Activated naive CD4-positive, alpha-beta T cell treated with Interleukin-2 at 50 U/mL for 16 hours (primary cell): ENCODE measurements around the gene KCNJ1.

Experiments
- DNase-seq: peaks from one replicate; pipeline ENCODE4 v3.0.0-alpha.2; 2020

KCNJ1 gene

DNA sequence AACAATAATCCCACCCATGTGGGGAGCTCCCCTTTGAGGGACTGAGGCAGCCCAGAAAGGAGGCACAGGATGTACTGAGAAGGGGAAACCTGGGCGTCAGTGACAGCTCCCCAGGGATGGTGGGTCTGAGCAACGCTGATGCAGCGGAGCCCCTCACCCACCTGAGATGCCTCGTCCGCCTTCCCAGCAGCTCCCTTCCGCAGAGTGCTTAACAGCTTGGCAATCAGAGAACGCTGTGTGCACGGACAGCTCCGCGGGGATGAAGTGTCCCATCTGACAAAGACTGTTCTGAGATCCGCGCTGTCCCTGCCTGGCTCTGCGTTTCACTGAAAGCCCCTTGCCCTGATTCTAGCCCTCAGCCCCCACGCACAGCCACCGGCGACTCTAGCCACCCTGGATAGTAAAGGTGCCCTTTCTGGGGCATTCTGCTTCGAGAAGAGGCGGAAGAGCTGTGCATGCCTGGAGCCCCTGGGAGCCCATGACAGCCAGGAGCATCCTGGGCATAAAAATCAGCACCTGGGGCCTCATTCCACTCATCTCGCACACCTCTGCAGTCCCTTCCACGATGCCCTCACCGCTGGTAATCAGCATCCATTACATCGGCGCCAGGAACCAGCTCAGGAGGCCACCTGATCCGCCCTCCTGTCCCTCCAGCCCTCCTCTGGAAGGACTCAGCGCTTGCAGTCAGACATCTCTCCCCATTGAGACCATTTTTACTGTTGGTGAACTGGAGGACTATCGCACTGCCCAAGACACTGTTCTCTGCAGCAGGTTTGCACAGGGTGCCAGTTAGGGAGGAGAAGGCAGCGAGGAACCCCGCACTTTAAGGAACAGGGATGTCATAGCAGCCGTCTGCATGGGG is 34.8 kb upstream of the KCNJ1 start:
- DNase-seq: no peak

DNA sequence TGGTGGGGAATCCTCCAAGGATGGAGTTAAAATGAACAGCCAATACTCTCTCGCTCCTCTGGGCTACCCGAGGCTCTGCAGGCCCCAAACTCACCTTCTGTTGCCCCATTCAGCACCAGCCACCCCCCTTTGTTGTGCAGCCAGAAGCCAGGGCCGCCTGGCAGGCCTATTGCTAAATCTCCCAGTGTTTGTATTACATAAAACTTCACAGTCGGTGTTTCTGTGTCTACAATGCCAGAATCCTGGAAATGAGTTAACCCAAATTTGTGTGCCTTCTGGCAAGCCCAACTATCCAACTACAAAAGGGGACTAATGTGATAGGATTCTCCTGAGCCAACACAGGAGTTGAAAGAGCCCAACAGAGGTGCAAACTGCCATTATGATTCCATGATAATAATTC is 33.4 kb upstream of the KCNJ1 start:
- no peak for DNase-seq

DNA sequence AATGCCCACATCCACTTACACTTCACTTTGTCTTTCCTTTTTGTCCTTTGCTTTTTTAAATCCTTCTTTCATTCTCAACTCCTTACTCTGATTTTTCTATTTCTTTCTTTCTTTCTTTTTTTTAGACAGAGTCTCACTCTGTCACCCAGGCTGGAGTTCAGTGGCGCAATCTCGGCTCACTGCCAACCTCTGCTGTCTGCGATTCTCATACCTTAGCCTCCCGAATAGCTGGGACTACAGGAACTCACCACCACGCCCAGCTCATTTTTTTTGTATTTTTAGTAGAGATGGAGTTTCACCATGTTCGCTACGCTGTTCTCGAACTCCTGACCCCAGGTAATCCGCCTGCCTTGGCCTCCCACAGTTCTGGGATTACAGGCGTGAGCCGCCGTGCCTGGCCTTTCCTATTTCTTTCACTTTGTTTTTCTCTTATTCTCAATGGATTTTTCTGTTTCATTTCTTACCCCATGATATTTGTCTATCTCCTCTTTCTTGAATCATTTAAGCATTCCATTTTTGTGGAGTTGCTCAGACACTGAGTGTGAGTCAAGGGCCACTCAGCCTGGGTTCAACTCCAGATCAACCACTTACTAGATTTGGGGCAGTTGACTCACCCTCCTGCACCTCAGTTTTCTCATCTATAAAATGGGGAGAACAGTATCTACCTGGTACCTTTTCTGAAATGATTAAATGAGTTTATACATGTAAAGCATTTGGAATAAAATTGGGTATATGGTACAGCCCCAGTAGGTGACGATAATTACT is 31.7 kb upstream of the KCNJ1 start:
- DNase-seq: no peak

- no peak for DNase-seq
Measured at GRCh38 chr11:128897826-128898225, 30.7 kb upstream of the KCNJ1 start.

DNA sequence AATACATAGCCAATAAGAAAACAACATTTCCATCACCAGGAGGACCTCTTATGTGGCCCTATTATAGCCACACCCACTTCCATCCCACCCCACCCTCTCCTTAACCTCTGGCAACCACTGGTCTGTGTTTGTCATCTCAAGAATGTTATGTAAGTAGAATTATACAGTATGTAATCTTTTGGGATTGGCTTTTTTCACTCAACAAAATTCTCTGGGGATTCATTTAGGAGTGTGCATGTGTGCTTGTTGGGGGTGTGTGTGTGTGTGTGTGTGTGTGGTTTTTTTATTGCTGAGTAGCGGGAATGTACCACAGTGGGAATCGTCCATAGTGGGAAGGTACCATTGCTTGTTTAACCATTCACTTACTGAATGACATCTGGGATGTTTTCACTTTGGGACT is 29.3 kb upstream of the KCNJ1 start:
- DNase-seq: no peak

- no peak for DNase-seq
Measured at GRCh38 chr11:128895526-128895925, 28.4 kb upstream of the KCNJ1 start.

- DNase-seq: no peak
Measured at GRCh38 chr11:128894685-128895084, 27.6 kb upstream of the KCNJ1 start.

DNA sequence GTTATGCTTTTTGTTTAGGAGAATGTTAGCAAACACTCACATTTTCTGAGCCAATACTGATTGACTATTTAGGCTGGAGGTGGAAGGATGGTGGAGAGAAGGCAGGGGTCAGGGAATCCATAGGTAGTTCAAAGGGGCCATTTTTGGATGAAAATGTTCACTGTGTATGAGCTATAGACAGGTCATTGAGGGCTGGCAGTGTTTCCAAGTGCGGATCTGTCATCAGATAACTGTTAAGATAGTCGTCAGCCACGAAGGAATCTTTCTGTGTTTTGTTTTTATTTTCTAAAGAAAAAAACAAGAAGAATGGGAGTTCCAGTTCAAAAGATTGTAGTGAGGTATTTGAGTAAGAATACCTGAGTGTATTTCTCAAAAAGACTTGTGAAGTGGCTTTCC is 27.2 kb upstream of the KCNJ1 start:
- DNase-seq: no peak

DNA sequence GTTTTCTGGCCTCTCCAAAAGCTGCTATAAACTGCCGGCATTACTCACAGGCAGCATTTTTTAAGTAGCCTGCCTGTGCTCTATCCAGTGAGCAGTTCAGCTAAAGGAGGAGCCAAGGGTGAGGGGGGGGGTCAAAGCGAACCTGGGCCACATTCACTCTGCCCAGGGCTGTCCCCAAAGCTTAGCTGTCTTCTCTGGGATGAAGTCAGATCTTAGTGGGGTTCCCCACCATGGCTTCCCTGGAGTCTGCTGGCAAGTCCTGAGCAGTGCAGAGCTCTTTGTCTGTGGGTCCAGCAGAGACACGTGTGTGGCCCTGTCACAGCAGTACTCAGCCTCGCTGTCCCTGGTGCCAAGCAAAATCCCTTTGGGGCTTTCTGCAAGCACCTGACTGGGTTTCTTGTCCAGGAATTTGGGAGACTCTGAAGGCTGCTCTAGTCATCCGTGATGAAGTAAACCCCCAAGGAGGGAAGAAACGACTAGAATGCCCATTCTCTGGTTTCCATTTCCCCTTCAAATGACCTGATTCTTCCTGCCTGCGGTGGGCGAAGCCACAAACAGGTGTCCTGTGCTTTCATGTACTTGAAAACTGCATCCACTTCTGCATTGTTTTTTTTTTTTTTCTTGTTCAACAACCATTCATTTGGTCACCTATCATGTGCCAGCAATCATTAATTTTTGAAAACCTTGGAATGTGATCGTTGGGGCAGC is 26.6 kb upstream of the KCNJ1 start:
- DNase-seq: no peak

GRCh38 chr11:128892866-128893565 is 25.9 kb upstream of the KCNJ1 start:
- DNase-seq: no peak

DNA sequence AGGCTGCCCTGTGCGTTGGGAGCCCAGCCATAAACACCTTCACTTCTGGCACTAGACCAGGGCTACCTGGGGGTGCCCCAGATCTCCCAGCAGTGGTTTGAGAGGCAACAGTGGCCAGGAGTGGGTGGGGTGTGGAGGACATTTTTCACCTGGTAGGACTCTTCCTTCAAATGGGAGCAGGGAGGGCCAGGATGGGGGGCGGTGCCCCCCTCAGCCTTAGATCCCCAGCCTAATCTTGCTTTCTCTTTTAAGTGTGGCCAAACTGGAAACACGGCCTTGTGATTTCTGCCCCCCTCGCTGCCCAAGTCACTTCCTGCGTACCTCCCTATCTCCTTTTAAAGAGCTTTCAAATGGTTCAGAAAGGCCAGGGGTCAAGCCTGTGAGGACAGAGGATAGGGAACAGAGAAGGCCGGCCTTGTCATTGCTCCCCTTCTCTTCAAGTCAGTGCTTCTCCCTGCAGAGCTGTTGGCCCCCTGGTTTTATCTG is 24.9 kb upstream of the KCNJ1 start:
- DNase-seq: no peak

- DNase-seq: no peak
Measured at GRCh38 chr11:128890543-128891368, 23.7 kb upstream of the KCNJ1 start, which contains the start of gene KCNJ5. Gene KCNJ5 (plus strand): TSS chr11:128891356. CDS start chr11:128911274, 19,918 bp downstream.

DNA sequence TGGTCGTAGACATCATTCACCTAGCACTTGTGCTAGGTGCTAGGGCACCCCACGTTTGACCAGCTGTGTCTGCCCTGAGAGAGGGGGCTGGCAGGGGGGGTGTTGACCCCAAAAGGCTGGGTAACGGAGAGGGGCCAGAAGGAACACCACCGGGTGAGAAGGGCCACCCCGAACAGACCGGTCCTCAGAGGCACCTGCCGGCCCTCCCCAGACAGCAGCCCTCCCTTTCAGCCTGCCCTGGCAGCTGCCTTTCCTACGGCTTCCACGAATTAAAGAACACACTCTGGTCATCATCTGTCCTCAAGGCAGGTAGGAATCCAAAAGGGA is 23.1 kb upstream of the KCNJ1 start:
- no peak for DNase-seq

DNA sequence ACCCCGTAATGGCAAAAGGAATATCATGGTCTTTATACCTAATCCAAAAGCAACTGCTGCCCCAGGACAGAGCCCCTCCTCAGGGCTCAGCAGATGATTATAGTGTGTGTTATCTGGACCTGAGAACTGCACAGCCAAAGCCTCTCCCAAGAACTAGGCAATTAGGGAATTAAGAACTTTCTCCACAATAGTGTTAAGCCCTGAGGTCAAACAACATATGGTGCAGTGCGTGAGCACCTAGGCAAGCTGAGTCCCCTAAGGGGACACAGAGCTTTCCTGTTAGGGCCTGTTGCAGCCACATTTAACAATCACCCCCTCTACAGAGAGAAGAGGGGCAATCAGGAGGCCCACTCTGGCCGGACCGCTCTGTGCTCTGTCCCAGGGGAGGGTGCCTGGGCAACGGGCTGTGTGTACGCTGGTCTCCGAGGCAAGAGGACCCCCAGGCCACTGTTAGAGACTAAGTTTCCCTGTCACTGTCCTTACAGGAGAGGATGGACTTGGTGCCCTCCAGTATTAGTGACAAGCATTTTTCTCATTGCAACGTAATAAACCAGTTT is 22.6 kb upstream of the KCNJ1 start:
- DNase-seq: no peak

GRCh38 chr11:128888034-128888985 is 21.2 kb upstream of the KCNJ1 start:
- DNase-seq: no peak

DNA sequence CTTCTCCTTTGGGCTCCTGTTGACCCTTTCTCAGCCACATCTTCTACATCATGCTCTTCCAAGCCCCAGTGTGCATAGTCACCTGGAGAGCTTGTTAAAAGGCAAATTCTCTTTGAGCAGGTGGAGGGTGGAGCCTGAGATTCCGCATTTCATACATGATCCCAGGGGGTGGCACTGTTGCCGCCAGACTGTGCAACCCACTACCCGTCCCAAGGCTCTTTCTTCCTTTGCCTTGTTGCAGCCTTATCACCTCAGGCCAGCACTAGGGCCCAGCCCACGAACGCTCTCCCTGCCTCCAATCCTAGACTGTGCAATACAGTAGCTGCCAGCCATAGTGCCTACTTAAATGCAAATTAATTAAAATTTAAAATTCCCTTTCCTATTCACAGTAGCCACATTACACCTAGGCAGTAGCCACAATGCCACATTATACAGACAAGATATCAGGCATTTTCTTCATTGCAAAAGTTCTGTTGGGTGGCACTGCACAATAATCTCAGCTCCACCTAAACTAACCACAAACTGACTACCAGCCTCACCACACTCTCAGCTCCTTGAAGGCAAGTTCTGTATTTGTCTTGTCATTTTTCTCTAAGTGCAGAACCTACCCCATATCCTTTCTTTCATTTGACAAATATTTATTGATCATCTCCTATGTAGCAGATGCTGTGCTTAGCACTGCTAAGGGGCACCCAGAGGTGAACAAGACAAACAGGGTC is 19.5 kb upstream of the KCNJ1 start:
- DNase-seq: no peak

GRCh38 chr11:128884703-128885338 is 17.7 kb upstream of the KCNJ1 start:
- DNase-seq: peak; percentile 52

DNA sequence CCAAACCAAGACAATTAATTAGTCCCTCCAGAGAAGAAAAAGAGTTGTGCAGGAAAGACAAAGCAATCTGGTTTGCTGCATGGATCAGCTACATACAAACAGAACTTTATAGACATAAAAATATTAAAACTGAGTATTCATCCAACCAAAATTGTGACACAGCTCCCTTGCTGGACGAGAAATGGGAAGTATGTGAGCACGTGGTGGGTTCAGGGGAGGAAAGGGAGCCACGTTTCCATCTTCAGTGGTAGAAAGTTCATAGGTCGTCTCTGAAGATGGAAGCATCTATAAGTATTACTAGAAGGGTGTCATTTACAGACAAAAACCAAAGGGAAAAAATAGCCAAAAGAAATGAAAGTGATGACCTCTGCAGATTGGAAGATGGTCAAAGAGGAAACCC is 17.0 kb upstream of the KCNJ1 start:
- no peak for DNase-seq

- DNase-seq: no peak
Measured at GRCh38 chr11:128882451-128882850, 15.4 kb upstream of the KCNJ1 start.
